ENCODE results near the gene CELF2.

The CELF2 gene

DNA sequence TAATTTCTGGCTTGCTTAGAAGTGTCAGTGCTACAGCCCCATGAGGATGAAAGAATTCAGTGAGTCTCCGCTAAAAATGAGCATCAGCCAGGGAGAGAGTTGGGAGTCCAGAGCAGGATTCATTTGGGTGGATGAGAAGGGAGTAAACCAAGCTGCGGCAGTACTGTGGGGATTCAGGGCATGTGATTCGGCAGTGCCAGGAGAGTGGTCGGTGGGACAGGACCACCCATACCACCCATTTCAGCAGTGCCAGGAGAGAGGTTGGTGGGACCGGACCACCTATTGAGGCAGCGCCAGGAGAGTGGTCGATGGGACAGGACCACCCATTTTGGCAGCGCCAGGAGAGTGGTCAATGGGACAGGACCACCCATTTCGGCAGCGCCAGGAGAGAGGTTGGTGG is 144.2 kb downstream of the CELF2 start:
- ChIA-PET POLR2A (ENCODE audit: low non-redundant PET) (no interaction called here), CTCF (no interaction called here)
- no peak for DNase-seq (ENCODE audit: low spot score)
- TF ChIP-seq, protein P1, sequence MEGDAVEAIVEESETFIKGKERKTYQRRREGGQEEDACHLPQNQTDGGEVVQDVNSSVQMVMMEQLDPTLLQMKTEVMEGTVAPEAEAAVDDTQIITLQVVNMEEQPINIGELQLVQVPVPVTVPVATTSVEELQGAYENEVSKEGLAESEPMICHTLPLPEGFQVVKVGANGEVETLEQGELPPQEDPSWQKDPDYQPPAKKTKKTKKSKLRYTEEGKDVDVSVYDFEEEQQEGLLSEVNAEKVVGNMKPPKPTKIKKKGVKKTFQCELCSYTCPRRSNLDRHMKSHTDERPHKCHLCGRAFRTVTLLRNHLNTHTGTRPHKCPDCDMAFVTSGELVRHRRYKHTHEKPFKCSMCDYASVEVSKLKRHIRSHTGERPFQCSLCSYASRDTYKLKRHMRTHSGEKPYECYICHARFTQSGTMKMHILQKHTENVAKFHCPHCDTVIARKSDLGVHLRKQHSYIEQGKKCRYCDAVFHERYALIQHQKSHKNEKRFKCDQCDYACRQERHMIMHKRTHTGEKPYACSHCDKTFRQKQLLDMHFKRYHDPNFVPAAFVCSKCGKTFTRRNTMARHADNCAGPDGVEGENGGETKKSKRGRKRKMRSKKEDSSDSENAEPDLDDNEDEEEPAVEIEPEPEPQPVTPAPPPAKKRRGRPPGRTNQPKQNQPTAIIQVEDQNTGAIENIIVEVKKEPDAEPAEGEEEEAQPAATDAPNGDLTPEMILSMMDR (conservative IDR thresholded peaks at IDR 0.05; ENCODE audit: low read depth), result no peak
- H3K27ac ChIP-seq, result no peak overlapping the region

DNA sequence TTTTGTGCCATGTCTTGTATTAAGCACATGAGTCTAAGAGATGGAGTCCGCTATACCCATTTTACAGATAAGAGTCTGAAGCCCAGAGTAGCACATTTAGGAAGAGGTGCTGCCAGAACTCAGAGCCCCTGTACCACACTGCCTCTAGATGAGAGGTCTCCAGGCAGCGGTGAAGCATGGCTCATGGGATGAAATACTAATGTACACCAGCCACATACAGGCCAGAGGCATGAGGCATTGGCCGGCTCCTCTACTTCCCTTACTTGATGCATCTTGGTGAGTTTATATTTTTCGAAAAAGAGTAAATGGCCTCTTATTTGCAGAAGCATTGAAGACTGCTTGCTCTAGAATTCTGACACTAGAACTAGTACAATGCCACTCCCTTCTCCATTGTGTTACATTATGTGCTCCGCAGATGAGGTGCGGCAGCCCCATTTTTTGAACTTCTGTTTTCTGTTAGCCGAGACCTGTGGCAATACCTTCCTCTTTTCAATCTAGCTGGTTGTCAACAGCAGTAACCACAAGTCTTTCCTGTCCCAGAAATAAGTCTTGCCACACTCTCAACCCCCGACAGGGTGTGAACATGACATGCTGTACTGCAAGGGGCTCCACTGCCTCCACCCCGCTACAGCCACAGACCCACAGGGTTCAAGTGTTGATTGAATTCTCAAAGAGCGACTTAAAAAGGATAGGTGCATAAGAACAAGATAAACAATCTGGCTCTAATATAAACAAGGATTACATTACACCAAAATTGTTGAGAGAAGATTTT is 145.3 kb downstream of the CELF2 start:
- DNase-seq (ENCODE audit: low spot score), result no peak
- ChIA-PET CTCF (no interaction called here), POLR2A (ENCODE audit: low non-redundant PET) (no interaction called here)
- H3K27ac ChIP-seq, result no peak overlapping the region
- TF ChIP-seq, protein P1 (conservative IDR thresholded peaks at IDR 0.05; ENCODE audit: low read depth), result no peak

DNA sequence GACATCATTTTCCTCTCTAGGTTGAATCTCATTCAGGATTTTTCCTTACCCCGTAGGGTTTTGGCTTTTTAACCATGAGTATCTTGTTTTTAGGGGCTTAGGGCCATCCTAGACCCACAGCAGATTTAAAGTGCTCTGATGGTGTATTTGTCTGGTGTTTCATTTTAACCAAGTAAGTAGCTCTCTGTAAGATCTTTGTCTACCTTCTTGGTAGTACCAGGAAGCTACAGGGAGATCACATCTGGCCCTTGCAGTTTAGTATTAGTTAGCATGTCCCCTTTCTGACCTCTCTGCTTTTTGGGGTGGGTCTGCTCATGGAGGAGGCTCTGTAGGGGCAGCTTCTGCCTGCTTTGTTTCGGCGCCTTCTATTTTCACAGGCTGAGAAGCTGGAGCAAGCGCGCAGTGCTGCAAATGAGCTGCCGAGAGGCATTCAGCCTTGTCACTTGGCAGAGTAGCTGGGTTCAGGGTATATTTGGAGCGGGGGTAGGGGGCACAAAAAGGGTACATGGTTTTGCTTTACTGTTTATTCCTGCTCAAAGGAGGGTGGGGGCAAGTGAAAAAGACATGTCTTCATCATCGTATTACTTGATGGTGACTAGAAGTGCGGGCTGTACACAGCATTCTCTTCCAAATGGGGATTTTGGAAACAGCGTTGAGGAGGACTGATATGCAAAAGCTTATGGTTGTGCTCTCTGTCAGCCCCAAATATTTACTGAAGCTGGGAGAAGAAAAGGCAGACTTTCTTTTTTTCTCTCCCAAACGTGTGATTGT is 146.3 kb downstream of the CELF2 start:
- TF ChIP-seq, protein P1 (conservative IDR thresholded peaks at IDR 0.05; ENCODE audit: low read depth), result no peak
- CTCF ChIA-PET, result no interaction called here
- H3K27ac ChIP-seq, result no peak overlapping the region; the same call in 1 of the 2 replicates
- POLR2A ChIA-PET (ENCODE audit: low non-redundant PET), result no interaction called here
- no peak for DNase-seq (ENCODE audit: low spot score)

DNA sequence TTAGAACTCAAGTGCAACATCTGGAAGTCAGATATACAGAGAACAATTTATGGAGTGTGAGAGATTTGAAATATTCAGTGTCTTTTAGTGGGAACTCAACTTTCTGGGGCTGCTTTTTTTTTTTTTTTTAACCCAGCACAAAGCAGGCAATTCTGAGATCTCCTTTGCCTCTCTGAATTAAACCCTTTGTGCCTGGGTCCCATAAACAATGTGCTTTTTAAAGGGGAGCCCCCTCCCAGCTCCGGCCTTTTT is 146.8 kb downstream of the CELF2 start:
- ChIA-PET CTCF (no interaction called here), POLR2A (ENCODE audit: low non-redundant PET) (no interaction called here)
- TF ChIP-seq, protein P1 (conservative IDR thresholded peaks at IDR 0.05; ENCODE audit: low read depth), result no peak
- H3K27ac ChIP-seq, result peak overlapping the region; percentile 89
- no peak for DNase-seq (ENCODE audit: low spot score)

DNA sequence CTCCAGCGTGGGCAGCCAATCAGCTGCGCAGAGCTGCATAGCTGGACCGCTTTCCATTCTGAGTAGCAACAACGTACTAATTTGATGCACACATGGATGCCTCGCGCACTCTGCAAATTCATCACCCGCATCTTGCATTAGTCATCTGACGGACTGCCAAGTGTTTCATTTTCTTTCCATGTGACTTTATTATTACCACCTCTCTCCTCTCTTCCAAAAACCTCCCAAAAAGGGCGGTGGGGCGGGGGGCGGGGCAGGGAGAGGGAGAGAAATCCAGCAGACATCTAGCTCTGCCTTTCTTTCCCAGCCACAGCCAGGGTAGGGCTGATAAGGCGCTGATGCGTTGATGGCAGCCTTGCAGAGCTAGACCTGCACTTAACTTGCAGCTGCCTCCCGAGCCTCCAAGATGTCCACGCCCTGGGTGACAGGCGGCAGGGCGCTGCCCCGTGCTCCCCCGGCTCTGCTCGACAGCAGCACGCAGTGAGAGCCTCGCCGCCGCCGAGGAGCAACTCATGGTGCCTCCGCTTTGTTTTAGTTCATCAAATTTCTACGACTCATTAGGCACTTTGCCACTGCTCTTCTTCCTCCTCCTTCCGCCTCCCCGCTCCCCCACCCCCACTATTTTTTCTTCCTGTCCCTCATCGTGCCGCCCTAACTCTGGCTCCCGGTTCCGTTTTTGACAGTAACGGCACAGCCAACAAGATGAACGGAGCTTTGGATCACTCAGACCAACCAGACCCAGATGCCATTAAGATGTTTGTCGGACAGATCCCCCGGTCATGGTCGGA is 147.3 kb downstream of the CELF2 start:
- ChIA-PET CTCF (no interaction called here), POLR2A (ENCODE audit: low non-redundant PET) (no interaction called here)
- TF ChIP-seq, protein P1 (conservative IDR thresholded peaks at IDR 0.05; ENCODE audit: low read depth), result no peak
- DNase-seq (ENCODE audit: low spot score), result peak; percentile 75
- H3K27ac ChIP-seq, result peak overlapping the region; percentile 89

Measured in RWPE1 (cell line).